Small intestine (tissue), 7 donors: ENCODE data around the gene SERPINF2. TPM values are rescaled to one million over a fixed set of nuclear protein-coding genes. Genes with fewer than 3 reads are reported as not detected.
"Not testable (repeated sequence)": the region's sequence is repeated elsewhere in the genome, so short reads cannot be mapped to it uniquely, and the experiment has no call there.

Experiments
- DNase-seq, 2 donors: peaks; one replicate each; pipeline versions ENCODE4 v3.0.0 to v3.0.0-alpha.2; 2013
- FAIRE-seq: peaks from 2 replicates; lab custom pipeline; 2012; peaks lifted over from hg19 to GRCh38; lab: Jason Lieb, UNC
- H3K27ac ChIP-seq, 3 donors: one replicate each; pipeline ENCODE4 v1.5.1; 2013; ENCODE audit warnings: low read length in 2 of 3, mild to moderate bottlenecking in 2 of 3, control low read depth in 1 of 3, inconsistent platforms in 1 of 3, low read depth in 1 of 3, moderate library complexity in 1 of 3
- H3K27me3 ChIP-seq, 3 donors: one replicate each; pipeline ENCODE4 v1.6.1; 2013; ENCODE audit warnings: low read length in 3 of 3, inconsistent platforms in 1 of 3; ENCODE audit not compliant: control insufficient read depth in 3 of 3, insufficient read depth in 3 of 3
- H3K36me3 ChIP-seq, 3 donors: one replicate each; pipeline ENCODE4 v1.6.1; 2013; ENCODE audit warnings: low read length in 3 of 3, inconsistent platforms in 1 of 3, low read depth in 1 of 3, mild to moderate bottlenecking in 1 of 3, moderate library complexity in 1 of 3; ENCODE audit not compliant: control insufficient read depth in 3 of 3, insufficient read depth in 2 of 3
- H3K4me1 ChIP-seq, 3 donors: one replicate each; pipeline ENCODE4 v1.6.1; 2013; ENCODE audit warnings: low read length in 2 of 3, inconsistent platforms in 1 of 3, low read depth in 1 of 3, mild to moderate bottlenecking in 1 of 3, moderate library complexity in 1 of 3; ENCODE audit not compliant: control insufficient read depth in 3 of 3, insufficient read depth in 2 of 3
- H3K4me3 ChIP-seq, 3 donors: one replicate each; pipeline ENCODE4 v1.5.1; 2013; ENCODE audit warnings: low read length in 3 of 3, control low read depth in 1 of 3, inconsistent platforms in 1 of 3, low read depth in 1 of 3, mild to moderate bottlenecking in 1 of 3, moderate library complexity in 1 of 3
- H3K9me3 ChIP-seq, 2 donors: one replicate each; pipeline ENCODE4 v1.6.1; 2013; ENCODE audit warnings: low read depth in 1 of 2, low read length in 1 of 2; ENCODE audit not compliant: control insufficient read depth in 2 of 2, insufficient read depth in 1 of 2
- WGBS, 3 donors: extraction: QIAGEN DNeasy Blood & Tissue Kit; methylation state at CpG; one replicate each; pipeline ENCODE4 v1.1.7; 2013; 5-methylcytosine and 5-hydroxymethylcytosine counted together
- polyA plus RNA-seq, 4 donors: library from polyadenylated mRNA; stranded (reverse) in 3 of 4; unstranded in 1 of 4; fragments of 200-250 nt in 3 of 4; fragments of 120-200 nt in 1 of 4; gene quantifications; one replicate each; pipeline versions ENCODE4 v1.2.1 to v1.2.3, GENCODE V29; 2013
- donor health status: healthy with polysubstance abuse.
- donor health status: control.
- donor health status: control.
- donor health status: Bipolar disorder and iron deficiency.
- donor health status: healthy.

The SERPINF2 gene
- polyA plus RNA-seq, 4 donors: 0.89 to 29.9 (median 3.1) TPM

DNA sequence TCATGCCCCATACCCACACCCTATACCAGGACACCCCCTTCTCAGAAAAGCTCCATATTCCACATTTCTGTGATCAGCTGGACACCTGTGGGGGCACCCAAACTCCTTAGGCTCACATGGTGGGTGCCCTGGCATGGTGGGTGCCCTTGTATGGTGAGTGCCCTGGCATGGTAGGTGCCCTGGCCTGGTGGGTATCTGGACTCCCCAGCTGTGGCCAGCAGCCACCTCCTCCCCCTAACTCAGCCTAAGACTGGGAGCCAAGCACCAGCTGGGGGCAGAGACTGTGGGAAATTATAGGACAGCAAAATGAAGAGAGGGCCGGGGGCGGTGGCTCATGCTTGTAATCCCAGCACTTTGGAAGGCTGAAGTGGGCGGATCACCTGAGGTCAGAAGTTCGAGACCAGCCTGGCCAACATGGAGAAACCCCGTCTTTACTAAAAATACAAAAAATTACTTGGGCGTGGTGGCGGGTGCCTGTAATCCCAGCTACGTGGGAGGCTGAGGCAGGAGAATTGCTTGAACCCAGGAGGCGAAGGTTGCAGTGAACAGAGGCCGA is 33.8 kb upstream of the SERPINF2 start:
- not testable (repeated sequence) for H3K9me3 ChIP-seq, H3K27ac ChIP-seq, H3K4me3 ChIP-seq, FAIRE-seq, H3K27me3 ChIP-seq, DNase-seq
- 88 to 89% (median 89%) methylated on average over 10 of the region's 10 CpGs for WGBS, 3 donors
- peaks cover 0 to 31% (median 9%) of the 10 kb centered on the region in 3 donors for H3K36me3 ChIP-seq
- peaks cover 0 to 29% (median 3%) of the 10 kb centered on the region in 3 donors for H3K4me1 ChIP-seq

GRCh38 chr17:1709403-1709951 is 33.2 kb upstream of the SERPINF2 start:
- DNase-seq (peak; percentile 40 to 53), FAIRE-seq (no peak)
- H3K36me3 ChIP-seq: peaks cover 0 to 36% (median 9%) of the 10 kb centered on the region in 3 donors
- H3K4me1 ChIP-seq: peaks cover 0 to 35% (median 3%) of the 10 kb centered on the region in 3 donors
- peaks cover 0 to 2% (median 0%) of the 10 kb centered on the region in 3 donors for H3K27me3 ChIP-seq
- peak overlapping the region; percentile 53 to 90 (median 59) for H3K4me3 ChIP-seq
- peak overlapping the region in 1 of 3 donors; percentile 96 for H3K27ac ChIP-seq
- no peaks in the 10 kb centered on the region for H3K9me3 ChIP-seq
- WGBS, 3 donors: 1 to 7% (median 5%) methylated on average over 10 to 16 of the region's 16 CpGs

GRCh38 chr17:1709971-1710806 is 32.5 kb upstream of the SERPINF2 start, which contains the start of gene TLCD2:
TSS of gene TLCD2 (minus strand) at chr17:1710377. CDS start at chr17:1710242, 135 bp downstream.
- peaks cover 0 to 2% (median 0%) of the 10 kb centered on the region in 3 donors for H3K27me3 ChIP-seq
- 0 to 1% (median 1%) methylated on average over 53 to 83 of the region's 83 CpGs for WGBS, 3 donors
- FAIRE-seq: no peak
- peaks cover 0 to 36% (median 9%) of the 10 kb centered on the region in 3 donors for H3K36me3 ChIP-seq
- H3K4me3 ChIP-seq: peak within 1 kb of the TSS; percentile 53 to 90 (median 59)
- H3K27ac ChIP-seq: peak within 1 kb of the TSS; percentile 73 to 96 (median 92)
- H3K4me1 ChIP-seq: peaks cover 0 to 40% (median 3%) of the 10 kb centered on the region in 3 donors
- H3K9me3 ChIP-seq: no peaks in the 10 kb centered on the region
- DNase-seq: peak; percentile 95 to 96

DNA sequence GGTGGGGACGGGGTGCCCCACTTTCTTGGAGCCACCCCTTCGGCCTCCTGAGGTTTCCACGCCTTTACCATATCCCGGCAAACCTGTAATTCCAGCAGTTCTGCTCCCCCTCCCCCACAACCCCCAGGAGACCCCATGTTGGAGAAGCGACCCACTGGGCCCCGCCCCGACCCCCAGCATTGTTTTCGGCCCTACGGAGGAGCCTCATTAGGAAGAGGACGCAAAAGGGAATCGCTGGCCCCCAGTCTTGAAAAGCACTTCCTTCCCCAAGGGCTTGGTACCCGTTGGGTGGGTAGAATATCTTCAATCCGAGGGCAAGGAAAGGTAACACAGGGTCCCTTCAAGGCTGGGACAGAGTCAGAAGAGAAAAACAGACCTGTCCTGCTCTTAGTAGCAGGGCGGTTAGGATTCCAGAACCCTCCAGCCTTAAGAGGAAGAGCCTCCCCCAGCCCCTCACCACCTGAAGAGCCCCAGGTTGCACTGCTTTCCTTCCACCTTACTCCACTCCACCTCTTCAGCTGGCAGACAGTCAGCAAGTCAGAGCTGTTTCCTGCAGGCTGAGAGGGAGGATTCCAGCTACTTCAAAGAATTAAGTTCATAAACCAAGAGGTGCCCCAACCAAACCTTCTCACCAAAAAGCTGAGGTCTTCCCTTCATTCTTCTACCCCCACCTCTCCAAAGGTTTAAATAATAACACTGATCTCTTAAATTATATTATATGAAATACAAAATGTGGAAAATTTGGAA is 31.7 kb upstream of the SERPINF2 start:
- FAIRE-seq (no peak), DNase-seq (peak; percentile 41 to 43)
- peak overlapping the region in 2 of 3 donors; percentile 53 to 90 for H3K4me3 ChIP-seq
- WGBS, 3 donors: 14 to 31% (median 27%) methylated on average over 14 of the region's 14 CpGs
- peaks cover 0 to 44% (median 3%) of the 10 kb centered on the region in 3 donors for H3K4me1 ChIP-seq
- peaks cover 0 to 2% (median 0%) of the 10 kb centered on the region in 3 donors for H3K27me3 ChIP-seq
- H3K36me3 ChIP-seq: peaks cover 0 to 36% (median 9%) of the 10 kb centered on the region in 3 donors
- H3K27ac ChIP-seq: peak overlapping the region; percentile 73 to 96 (median 92)
- no peaks in the 10 kb centered on the region for H3K9me3 ChIP-seq

DNA sequence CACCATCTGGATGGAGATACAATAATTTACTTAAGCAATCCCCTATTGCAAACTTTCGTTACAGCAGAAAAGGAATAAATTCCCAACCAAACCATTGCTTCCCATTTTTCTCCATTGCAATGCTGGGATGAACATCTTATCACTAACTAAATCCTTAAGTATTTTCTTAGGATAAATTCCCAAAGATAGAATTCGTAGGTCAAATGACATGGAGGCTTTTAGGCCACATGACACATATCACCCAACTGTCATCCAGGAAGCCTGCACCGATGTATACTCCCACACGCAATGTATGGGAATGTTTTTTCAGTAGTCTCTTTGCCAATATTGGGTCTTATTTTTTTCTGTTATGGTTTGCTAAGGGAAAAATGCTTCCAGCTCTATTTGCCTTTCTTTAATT is 30.9 kb upstream of the SERPINF2 start:
- Histone ChIP-seq H3K4me1 (peaks cover 0 to 45% (median 3%) of the 10 kb centered on the region in 3 donors), H3K36me3 (peaks cover 0 to 36% (median 9%) of the 10 kb centered on the region in 3 donors), H3K4me3 (no peak overlapping the region), H3K27ac (no peak overlapping the region), H3K9me3 (no peaks in the 10 kb centered on the region), H3K27me3 (peaks cover 0 to 2% (median 0%) of the 10 kb centered on the region in 3 donors)
- no peak for DNase-seq
- no peak for FAIRE-seq
- 80 to 89% (median 87%) methylated on average over 4 of the region's 4 CpGs for WGBS, 3 donors

- DNase-seq (no peak), FAIRE-seq (no peak)
- Histone ChIP-seq H3K4me3 (no peak overlapping the region), H3K36me3 (peaks cover 0 to 36% (median 9%) of the 10 kb centered on the region in 3 donors), H3K4me1 (peaks cover 0 to 46% (median 3%) of the 10 kb centered on the region in 3 donors), H3K9me3 (no peaks in the 10 kb centered on the region), H3K27me3 (peaks cover 0 to 2% (median 0%) of the 10 kb centered on the region in 3 donors), H3K27ac (peak overlapping the region in 1 of 3 donors; percentile 12)
- WGBS, 3 donors: 90 to 93% (median 91%) methylated on average over 8 of the region's 8 CpGs
These were observed 30.4 kb upstream of the SERPINF2 start for GRCh38 chr17:1712271-1712670.

DNA sequence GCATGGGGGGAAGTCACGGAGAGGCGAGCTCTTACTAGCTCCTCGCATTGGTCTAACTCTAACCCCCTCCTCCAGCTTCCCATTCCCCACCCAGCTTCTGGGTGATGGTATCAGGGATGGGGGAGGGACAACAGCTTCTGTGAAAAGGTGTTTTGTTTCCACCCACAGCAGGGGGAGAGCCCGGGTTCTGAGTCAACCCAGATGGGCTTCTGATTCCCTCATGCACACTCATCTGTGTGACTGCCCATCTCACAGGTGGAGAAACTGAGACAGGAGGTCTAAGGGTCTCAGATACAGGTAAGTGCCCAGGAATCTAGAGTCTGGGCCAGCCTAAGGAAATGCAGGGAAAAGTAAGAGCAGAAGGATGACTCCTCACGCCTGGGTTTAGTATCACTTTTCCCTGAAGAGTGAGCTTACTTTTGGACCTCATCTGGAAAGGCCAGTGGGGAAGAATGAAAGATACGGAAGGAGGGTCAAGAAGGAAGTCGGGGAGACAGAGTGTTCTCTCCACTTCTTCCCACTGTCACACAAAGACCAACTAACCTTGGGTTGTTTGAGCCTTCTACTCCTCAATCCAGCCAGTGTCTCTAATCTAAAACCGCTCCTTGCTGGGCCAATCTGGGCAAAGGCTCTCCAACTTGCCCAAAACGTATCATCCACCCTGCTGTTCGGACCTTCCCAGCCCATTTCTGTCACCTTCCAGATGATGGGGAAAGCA is 29.4 kb upstream of the SERPINF2 start:
- Histone ChIP-seq H3K36me3 (peaks cover 0 to 27% (median 5%) of the 10 kb centered on the region in 3 donors), H3K4me1 (peaks cover 0 to 48% (median 4%) of the 10 kb centered on the region in 3 donors), H3K27ac (peak overlapping the region; percentile 87 to 97 (median 92)), H3K27me3 (peaks cover 0 to 2% (median 0%) of the 10 kb centered on the region in 3 donors), H3K9me3 (no peaks in the 10 kb centered on the region), H3K4me3 (peak overlapping the region in 1 of 3 donors; percentile 75)
- 56 to 68% (median 61%) methylated on average over 10 of the region's 10 CpGs for WGBS, 3 donors
- DNase-seq: no peak
- no peak for FAIRE-seq
